Suppressor macrophage treated with lipopolysaccharide for 4 hours (primary cell): ENCODE results near the gene MAN1C1.

Source experiments
- DNase-seq: peaks from one replicate; pipeline ENCODE4 v3.0.0-alpha.2; 2020

MAN1C1 gene

DNA sequence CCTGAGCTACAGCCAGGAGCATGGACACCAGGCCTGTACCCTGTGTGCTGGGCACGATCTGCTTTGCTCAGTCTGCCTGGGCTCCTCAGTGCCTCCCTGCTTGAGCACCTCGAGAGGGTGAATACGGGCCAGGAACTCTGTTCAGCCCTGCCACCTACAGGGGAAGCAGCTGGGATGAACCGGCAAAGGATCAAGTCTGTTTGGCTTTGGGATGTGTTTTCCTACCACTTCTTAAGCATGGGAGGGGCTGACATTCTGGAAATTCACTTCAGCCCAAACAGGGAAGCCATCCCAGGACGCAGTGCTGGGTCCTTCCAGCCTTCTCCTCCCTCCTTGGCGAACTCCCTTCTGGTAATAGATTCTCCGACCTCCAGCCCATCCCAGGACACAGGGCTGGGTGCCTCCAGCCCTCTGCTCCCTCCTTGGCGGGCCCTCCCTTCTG is 127.6 kb downstream of the MAN1C1 start:
- no peak for DNase-seq

DNA sequence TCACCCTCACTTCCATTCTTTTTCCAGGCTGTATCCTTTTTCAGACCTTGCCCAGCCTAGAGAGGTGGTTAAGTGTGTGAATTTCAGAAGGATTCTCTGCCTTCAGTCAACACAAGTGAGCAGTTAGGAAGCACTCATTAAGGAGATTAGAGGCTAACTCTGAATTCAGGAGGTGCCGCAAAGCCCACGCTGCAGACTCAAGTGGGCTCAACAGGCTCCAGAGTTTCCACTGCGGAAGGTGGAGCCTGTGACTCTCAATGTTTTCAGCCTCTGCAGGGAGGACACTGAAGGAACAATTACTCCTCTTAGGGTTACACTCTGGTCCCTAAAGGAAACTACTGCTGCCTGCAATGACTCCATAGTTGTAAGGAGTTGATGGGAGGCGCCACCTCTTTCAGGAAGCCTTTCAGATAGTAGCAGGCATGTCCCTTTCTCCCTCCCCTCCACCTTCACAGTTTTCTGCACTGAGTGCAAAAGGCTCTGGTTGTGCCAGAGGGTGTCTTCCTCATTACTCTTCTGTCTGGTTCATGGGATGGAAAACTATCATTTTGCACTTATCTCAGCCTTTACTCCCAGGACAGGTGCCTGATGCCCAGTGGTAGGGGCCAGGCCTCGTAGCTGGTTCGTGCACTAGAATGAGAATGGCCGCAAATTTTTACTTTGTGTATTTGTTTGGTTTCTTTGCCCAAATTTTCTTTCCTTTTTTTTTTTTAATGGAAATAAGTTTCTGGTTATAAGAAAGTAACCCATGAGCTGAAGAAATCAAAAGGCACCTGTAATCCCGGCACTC is 128.2 kb downstream of the MAN1C1 start:
- no peak for DNase-seq

- no peak for DNase-seq
Observed at GRCh38 chr1:25746299-25747045, 129.9 kb downstream of the MAN1C1 start.

DNA sequence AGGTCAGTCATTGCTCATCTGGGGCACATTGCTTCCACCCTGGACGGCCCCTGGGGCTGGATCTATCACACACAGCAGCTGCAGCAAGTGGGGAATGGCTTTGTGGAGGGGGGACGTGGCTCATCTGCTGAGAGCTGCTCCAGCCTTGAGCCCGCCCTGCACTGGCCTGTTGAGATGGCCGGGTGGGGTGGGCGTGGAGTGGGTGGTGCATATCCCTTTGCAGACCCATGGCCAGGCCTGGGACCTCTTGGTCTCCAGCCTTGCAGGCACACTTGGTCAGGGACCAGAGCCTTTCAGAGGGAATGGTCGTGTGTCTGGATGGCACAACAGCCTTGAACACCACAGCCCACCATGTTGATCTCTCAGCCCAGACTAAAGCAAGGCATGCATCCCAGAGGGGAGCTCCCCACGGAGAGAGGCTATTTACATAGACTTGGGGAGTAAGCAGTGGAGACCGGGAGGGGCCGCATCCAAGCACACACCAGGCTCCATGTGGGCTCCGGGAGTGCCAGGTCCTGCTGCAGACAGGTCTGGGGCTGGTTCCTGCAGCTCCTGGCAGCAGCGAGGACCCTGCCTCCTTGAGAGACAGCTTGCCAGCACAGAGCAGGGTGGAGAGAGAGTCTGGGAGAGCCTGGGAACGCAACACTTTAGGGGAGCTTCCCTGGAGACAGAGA is 130.6 kb downstream of the MAN1C1 start:
- no peak for DNase-seq

GRCh38 chr1:25748531-25749205 is 132.1 kb downstream of the MAN1C1 start:
- no peak for DNase-seq

- no peak for DNase-seq
Observed at GRCh38 chr1:25750923-25751605, 134.5 kb downstream of the MAN1C1 start.

DNA sequence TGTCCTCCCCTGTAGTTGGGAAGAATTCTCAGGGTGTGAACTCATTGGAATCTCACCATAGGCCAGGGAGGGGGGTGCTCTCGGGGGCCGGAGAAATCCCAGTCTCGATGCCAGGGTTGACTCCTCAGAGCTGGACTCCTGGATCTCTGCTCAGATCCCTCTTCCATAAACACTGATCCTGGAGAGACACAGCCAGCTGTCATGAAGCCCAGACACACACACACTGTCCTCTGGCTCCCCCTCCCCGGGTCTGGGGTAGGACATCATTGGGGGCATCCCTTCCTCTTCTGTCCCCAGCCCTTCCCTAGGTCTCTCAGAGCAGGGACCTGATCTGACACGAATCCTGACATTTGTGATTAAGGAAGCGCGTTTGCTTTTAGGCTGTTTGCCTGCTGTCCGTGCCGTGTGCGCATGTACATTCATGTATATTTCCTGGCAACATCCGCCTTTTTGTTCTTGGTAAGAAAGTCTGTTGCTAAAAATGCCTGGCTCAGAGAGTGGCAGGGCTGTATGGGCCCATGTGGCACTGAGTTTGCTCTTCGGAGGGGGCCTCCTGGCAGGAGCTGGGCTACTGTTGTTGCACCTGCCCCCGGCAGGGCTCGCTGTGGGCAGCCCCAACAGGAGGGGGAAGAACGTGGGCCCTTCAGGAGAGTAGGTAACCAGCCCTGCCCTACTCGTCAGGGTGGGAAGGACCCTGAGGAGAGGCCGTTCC is 138.0 kb downstream of the MAN1C1 start:
- no peak for DNase-seq

GRCh38 chr1:25755475-25756125 is 139.0 kb downstream of the MAN1C1 start:
- DNase-seq = no peak

- DNase-seq = no peak
Observed at GRCh38 chr1:25756215-25756614, 139.6 kb downstream of the MAN1C1 start.

- no peak for DNase-seq
Observed at GRCh38 chr1:25757151-25757845, 140.7 kb downstream of the MAN1C1 start.

DNA sequence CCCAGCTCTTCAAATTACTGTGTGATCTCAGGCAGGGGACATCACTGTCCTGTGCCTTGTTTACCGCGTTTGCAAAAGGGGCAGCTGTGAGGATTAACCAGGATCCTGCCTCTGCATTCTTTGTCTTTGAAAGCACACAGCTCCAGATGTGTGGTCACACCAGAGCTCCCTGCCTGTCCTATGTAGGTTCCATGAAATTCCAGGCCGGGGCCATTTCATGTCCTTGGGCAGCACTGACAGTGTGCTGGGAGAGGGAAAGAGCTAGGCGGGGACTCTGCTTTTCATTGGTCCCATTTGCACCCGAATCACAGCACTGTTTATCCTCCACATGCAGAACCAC is 141.2 kb downstream of the MAN1C1 start:
- no peak for DNase-seq

- DNase-seq = no peak
Observed at GRCh38 chr1:25758466-25759070, 142.0 kb downstream of the MAN1C1 start.

DNA sequence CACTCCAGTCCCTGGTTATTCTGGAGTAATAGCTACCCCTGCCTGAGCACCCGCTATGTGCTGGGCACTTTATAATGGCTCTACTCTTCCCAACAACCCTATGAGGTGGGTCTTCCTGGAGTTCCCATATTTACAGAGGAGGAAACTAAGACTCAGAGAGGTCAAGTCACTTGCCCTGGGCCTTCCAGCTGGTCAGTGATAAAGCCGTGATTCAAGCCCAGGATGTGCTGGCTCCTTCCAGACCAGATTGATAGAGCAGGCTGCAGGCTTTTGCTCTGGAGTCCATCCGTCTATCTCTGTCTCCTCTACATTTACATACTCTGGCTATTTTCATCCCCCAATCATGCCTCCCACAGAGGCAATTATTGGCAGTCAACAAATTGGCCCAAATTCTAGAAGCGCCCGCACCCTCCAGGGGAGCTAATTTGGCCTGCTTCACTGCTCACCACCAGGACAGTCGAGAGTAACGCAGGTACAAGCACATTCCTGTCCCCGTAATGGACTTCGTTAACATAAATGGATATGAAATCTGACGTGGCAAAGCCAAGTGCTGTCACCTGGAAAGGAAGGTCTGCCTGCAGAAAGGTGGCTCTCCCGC is 143.6 kb downstream of the MAN1C1 start:
- DNase-seq = no peak

DNA sequence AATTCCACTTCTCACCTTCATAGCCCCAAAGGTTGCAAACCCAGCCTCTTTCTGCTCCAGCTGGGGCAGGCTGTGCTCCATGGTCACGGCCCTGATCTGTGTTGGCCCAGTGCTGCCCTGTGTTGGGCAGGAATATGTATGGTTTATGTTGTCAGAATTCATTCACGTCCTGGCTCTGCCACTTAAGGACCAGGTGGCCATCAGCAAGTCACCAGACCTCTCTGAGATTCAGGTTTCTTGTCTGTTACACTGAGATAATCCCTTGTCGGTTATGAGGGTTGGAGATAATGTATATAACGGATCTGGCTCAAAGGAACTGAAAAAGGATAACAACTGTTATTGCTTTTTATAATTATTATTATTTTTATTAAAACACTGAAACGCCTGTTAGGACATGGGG is 144.3 kb downstream of the MAN1C1 start:
- DNase-seq = no peak

DNA sequence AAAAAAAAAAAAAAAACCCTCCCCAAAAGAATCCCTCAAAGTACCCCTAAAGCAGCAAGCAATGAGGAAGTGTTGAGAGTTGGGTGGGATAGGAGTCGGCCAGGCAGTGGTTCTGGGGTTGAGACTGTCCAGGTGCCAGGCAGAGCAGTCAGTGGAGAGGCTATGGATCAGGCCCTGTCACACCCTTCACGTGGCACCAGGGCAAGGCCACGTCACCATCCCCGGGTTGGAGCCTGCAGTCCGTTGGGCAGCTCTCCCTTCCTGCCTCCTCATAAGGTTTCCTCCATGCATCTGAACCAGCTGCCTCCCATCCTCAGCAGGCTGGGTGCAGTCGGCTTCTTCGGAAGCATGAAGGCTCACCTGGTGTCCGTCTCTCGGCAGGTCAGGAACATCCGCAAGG is 146.9 kb downstream of the MAN1C1 start:
- no peak for DNase-seq

GRCh38 chr1:25765136-25765922 is 148.7 kb downstream of the MAN1C1 start:
- DNase-seq = no peak

- DNase-seq = no peak
Observed at GRCh38 chr1:25765923-25766589, 149.5 kb downstream of the MAN1C1 start.

DNA sequence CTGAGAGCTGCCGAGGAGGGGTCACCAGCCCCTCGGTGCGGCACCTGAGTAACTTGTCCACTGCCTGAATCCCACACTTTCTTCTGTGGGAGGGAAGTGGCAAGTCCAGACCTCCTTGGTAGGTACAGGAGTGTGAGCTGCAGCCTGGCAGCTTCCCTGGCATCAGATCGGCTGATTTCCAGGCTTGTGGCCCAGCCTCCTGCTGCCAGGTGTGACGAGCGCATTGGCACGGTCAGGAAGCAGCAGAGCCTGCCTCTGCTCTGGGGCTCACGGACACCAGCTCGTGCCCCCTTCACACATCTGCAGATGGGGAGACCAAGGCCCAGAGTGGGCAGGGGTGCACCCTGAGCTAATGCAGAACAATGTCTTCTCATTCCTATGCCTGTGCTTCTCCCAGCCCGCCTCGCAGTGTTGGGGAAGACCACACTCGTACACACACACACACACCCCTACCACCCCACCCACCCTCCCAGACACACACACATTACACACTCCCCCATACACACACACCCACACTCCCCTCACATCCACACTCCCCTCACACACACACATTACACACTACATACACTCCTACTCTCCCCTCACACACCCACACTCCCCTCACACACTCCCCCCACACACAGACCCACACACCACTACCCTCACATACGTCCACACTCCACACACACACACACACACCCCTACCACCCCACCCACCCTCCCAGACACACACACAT is 150.3 kb downstream of the MAN1C1 start:
- DNase-seq = no peak
